K562 (cell line): ENCODE measurements around the gene EIF5. TPM values are rescaled to one million over a fixed set of nuclear protein-coding genes. Genes with fewer than 3 reads are reported as not detected.

Source experiments
- BMI1 ChIP-seq: fragments of 150-350 bp; IDR thresholded peaks from 2 replicates; pipeline ENCODE4 v1.6.1; 2014; ENCODE audit warnings: low read length
- FOSL1 ChIP-seq: fragments of 200-800 bp; sonication (Bioruptor generic); conservative IDR thresholded peaks from 2 replicates; pipeline ENCODE4 v1.6.1; 2016; ENCODE audit warnings: missing genetic modification characterization, missing compliant biosample characterization
- FOXK2 ChIP-seq, 2 experiments: fragments of 450-650 bp; IDR thresholded peaks in 1 of 2; conservative IDR thresholded peaks in 1 of 2; 2 replicates each; pipeline ENCODE4 v1.6.1; 2016; ENCODE audit warnings: low read depth in 2 of 2, mild to moderate bottlenecking in 1 of 2
- HOMEZ ChIP-seq: fragments of 250-450 bp; sonication (Bioruptor Pico); IDR thresholded peaks from 2 replicates; pipeline ENCODE4 v1.4.0; 2020; ENCODE audit warnings: mild to moderate bottlenecking, moderate library complexity
- KDM5B ChIP-seq: fragments of 200-600 bp; sonication (generic); IDR thresholded peaks from 2 replicates; pipeline ENCODE4 v1.6.1; 2012; ENCODE audit warnings: low read depth, mild to moderate bottlenecking, moderate library complexity, low read length, control low read depth, inconsistent platforms; ENCODE audit not compliant: insufficient replicate concordance
- MIER1 ChIP-seq: fragments of 450-650 bp; IDR thresholded peaks from 2 replicates; pipeline ENCODE4 v1.6.1; 2016; ENCODE audit warnings: antibody characterized with exemption, mild to moderate bottlenecking, low read depth
- SNAPC5 ChIP-seq: fragments of 250-450 bp; sonication (Bioruptor Pico); IDR thresholded peaks from 2 replicates; pipeline ENCODE4 v1.8.0; 2021; ENCODE audit warnings: moderate library complexity, mild to moderate bottlenecking, inconsistent platforms
- ZNF140 ChIP-seq: fragments of 250-450 bp; sonication (Bioruptor Pico); IDR thresholded peaks from 2 replicates; pipeline ENCODE4 v1.8.0; 2021; ENCODE audit warnings: moderate library complexity, mild to moderate bottlenecking, inconsistent platforms
- ZNF583 ChIP-seq: fragments of 250-450 bp; sonication (Bioruptor Pico); IDR thresholded peaks from 2 replicates; pipeline ENCODE4 v1.4.0; 2020
- ZNF609 ChIP-seq: sonication (generic); formaldehyde crosslinking; IDR thresholded peaks from 2 replicates; pipeline ENCODE4 v1.8.1; 2023; ENCODE audit warnings: missing genetic modification reagents, mild to moderate bottlenecking, borderline replicate concordance
- ZSCAN29 ChIP-seq: fragments of 450-650 bp; IDR thresholded peaks from 2 replicates; pipeline ENCODE4 v1.6.1; 2017
- polyA plus RNA-seq, 8 experiments: library from polyadenylated mRNA; depleted of rRNA in 4 of 8; stranded (reverse) in 5 of 8; unstranded in 3 of 8; fragments of >200 nt; fragmentation: Nextera tagmentation in 2 of 8; fragmentation: Illumina TruSeq in 1 of 8; extraction: Ambion mirVana in 2 of 8; extraction: Trizol in 1 of 8; gene quantifications; 2 replicates each; pipeline versions ENCODE4 v1.2.1 to v1.2.3, GENCODE V29; 2011 to 2014; ENCODE audit warnings: inconsistent platforms in 1 of 8, missing spikeins in 1 of 8
- total RNA-seq, 7 experiments: library from RNA; depleted of rRNA in 6 of 7; stranded (reverse); fragments of >200 nt in 6 of 7; fragmentation: Illumina TruSeq in 2 of 7; extraction: Trizol in 2 of 7; gene quantifications; 2 replicates each; pipeline versions ENCODE4 v1.2.1 to v1.2.3, GENCODE V29; 2011 to 2021; ENCODE audit warnings: low replicate concordance in 1 of 7
- TF ChIP-seq, protein P1 (sequence below): fragments of 450-650 bp; IDR thresholded peaks from 2 replicates; pipeline ENCODE4 v1.6.1; 2018; ENCODE audit not compliant: partially characterized antibody
- TF ChIP-seq, protein P2 (sequence below): sonication (generic); IDR thresholded peaks from 2 replicates; pipeline ENCODE4 v1.6.1; 2016
- TF ChIP-seq, protein P3 (sequence below): fragments of 450-650 bp; IDR thresholded peaks from 2 replicates; pipeline ENCODE4 v1.6.1; 2014; ENCODE audit warnings: low read depth, mild to moderate bottlenecking, moderate library complexity, borderline replicate concordance

Gene EIF5
- total and polyA plus RNA-seq, 9 of the 15 experiments (the other 6 are each of a cell fraction or from before 2014, with no cell fraction given), result 92.7 to 442 (median 190) TPM

DNA sequence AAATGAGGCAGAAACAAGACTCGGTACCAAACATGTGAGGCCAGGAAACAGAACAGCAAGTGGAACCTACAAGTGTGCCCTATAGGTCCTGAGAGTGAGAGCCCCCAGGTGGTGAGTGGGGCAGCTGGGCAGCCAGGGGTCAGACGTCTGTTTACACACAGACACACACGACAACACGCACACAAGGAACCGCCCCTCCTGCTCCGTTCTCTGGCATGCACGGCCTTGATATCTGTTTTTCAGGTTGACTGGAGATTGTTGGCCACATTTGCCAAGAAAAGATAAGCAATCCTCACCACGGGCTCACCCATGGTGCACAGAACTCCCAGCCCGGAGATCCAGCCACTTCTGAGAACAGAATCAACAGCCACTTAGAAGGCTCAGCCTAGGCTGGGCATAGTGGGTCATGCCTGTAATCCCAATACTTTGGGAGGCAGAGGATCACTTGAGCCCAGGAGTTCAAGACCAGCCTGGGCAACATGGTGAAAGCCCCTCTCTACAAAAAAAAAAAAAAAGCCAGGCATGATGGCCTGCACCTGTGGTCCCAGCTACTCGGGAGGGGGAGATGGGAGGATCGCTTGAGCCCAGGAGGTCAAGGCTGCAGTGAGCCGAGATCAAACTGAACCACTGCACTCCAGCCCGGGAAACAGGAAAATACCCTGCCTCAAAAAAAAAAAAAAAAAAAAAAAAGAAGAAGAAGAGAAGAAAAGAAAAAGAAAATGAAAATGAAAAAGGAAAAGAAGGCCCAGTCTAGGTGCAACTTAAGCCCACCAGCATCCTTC, 19.4 kb upstream of the EIF5 start (continued):
- TF ChIP-seq KDM5B, result peak; percentile 33
- no peak for TF ChIP-seq SNAPC5 (CRISPR knock-in tag)
- TF ChIP-seq, protein P1, sequence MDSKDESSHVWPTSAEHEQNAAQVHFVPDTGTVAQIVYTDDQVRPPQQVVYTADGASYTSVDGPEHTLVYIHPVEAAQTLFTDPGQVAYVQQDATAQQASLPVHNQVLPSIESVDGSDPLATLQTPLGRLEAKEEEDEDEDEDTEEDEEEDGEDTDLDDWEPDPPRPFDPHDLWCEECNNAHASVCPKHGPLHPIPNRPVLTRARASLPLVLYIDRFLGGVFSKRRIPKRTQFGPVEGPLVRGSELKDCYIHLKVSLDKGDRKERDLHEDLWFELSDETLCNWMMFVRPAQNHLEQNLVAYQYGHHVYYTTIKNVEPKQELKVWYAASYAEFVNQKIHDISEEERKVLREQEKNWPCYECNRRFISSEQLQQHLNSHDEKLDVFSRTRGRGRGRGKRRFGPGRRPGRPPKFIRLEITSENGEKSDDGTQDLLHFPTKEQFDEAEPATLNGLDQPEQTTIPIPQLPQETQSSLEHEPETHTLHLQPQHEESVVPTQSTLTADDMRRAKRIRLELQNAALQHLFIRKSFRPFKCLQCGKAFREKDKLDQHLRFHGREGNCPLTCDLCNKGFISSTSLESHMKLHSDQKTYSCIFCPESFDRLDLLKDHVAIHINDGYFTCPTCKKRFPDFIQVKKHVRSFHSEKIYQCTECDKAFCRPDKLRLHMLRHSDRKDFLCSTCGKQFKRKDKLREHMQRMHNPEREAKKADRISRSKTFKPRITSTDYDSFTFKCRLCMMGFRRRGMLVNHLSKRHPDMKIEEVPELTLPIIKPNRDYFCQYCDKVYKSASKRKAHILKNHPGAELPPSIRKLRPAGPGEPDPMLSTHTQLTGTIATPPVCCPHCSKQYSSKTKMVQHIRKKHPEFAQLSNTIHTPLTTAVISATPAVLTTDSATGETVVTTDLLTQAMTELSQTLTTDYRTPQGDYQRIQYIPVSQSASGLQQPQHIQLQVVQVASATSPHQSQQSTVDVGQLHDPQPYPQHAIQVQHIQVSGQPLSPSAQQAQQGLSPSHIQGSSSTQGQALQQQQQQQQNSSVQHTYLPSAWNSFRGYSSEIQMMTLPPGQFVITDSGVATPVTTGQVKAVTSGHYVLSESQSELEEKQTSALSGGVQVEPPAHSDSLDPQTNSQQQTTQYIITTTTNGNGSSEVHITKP, result no peak
- no peak for TF ChIP-seq ZSCAN29
- TF ChIP-seq, protein P2, sequence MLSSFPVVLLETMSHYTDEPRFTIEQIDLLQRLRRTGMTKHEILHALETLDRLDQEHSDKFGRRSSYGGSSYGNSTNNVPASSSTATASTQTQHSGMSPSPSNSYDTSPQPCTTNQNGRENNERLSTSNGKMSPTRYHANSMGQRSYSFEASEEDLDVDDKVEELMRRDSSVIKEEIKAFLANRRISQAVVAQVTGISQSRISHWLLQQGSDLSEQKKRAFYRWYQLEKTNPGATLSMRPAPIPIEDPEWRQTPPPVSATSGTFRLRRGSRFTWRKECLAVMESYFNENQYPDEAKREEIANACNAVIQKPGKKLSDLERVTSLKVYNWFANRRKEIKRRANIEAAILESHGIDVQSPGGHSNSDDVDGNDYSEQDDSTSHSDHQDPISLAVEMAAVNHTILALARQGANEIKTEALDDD, result no peak
- TF ChIP-seq FOSL1, result no peak
- TF ChIP-seq FOXK2 (conservative IDR thresholded peaks at IDR 0.05 in 1 of 2, IDR thresholded peaks at IDR 0.05 in 1 of 2; ENCODE audit: low read depth in 2 of 2), result peak; percentile 76 to 88
- TF ChIP-seq ZNF140 (CRISPR knock-in tag), result no peak
- no peak for TF ChIP-seq ZNF583 (CRISPR knock-in tag)
- TF ChIP-seq, protein P3, sequence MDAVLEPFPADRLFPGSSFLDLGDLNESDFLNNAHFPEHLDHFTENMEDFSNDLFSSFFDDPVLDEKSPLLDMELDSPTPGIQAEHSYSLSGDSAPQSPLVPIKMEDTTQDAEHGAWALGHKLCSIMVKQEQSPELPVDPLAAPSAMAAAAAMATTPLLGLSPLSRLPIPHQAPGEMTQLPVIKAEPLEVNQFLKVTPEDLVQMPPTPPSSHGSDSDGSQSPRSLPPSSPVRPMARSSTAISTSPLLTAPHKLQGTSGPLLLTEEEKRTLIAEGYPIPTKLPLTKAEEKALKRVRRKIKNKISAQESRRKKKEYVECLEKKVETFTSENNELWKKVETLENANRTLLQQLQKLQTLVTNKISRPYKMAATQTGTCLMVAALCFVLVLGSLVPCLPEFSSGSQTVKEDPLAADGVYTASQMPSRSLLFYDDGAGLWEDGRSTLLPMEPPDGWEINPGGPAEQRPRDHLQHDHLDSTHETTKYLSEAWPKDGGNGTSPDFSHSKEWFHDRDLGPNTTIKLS, result no peak
- no peak for TF ChIP-seq HOMEZ (CRISPR knock-in tag)
- TF ChIP-seq BMI1, result no peak
- no peak for TF ChIP-seq MIER1
- no peak for TF ChIP-seq ZNF609 (CRISPR knock-in tag)
